Loucy (cell line): ENCODE results near the gene CDH4.

ENCODE experiments used
- CTCF ChIP-seq: fragments of 200-600 bp; sonication (generic); conservative IDR thresholded peaks from 2 replicates; pipeline ENCODE4 v1.5.1; 2014; ENCODE audit warnings: mild to moderate bottlenecking, antibody characterized with exemption, low read length
- EZH2phosphoT487 ChIP-seq: fragments of 200-600 bp; IDR thresholded peaks from 2 replicates; pipeline ENCODE4 v1.6.1; 2018; ENCODE audit warnings: antibody characterized with exemption, mild to moderate bottlenecking, moderate library complexity, borderline replicate concordance

DNA sequence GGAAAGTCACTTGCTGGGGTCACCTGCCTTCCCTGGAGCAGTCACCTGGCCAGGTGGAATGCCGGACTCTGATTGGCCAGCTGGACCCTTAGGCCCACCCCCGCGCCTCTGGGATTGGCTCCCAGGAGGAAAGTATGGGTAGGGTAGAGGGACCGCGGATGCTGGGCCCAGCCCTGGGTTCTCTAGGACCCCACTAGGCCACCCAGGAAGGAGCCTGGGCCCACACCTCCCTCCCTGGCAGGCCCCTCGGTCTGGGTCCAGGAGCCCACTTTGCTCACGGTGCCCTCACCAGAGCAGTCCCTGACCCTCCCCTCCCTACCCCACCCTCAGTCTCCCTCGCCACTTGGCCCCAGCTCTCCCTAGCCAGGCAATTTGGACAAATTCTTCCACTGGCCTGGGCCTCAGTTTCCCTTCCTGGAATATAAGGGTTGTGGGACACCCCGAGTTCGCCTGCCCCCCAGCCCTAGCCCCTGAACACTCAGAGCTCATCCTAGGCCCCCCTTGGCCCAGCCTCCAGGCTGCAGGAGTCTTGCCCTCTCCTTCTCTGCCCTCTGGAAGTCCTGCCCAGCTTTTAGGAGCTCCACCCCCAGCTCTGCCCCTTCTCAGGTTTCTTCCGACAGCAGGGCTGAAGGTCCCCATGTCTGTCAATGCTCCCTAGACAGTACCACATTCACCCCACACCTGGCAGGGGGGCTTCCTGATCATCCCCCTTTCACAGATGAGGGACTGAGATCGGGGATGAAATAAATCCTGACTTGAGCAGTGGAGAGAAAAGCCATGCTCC is 514.0 kb downstream of the CDH4 start:
- no peak for TF ChIP-seq CTCF
- TF ChIP-seq EZH2phosphoT487: no peak
